Measurements from ENCODE around the gene KATNIP. TPM values are rescaled to one million over a fixed set of nuclear protein-coding genes. Genes with fewer than 3 reads are reported as not detected.
A peak's percentile ranks its signal among the peaks of the same experiment; 100 is the strongest.

The KATNIP gene
- 10 to 100 TPM in 1 of 2 experiments, 1 to 10 TPM in 1; 9.6 to 11.5 TPM for total RNA-seq

DNA sequence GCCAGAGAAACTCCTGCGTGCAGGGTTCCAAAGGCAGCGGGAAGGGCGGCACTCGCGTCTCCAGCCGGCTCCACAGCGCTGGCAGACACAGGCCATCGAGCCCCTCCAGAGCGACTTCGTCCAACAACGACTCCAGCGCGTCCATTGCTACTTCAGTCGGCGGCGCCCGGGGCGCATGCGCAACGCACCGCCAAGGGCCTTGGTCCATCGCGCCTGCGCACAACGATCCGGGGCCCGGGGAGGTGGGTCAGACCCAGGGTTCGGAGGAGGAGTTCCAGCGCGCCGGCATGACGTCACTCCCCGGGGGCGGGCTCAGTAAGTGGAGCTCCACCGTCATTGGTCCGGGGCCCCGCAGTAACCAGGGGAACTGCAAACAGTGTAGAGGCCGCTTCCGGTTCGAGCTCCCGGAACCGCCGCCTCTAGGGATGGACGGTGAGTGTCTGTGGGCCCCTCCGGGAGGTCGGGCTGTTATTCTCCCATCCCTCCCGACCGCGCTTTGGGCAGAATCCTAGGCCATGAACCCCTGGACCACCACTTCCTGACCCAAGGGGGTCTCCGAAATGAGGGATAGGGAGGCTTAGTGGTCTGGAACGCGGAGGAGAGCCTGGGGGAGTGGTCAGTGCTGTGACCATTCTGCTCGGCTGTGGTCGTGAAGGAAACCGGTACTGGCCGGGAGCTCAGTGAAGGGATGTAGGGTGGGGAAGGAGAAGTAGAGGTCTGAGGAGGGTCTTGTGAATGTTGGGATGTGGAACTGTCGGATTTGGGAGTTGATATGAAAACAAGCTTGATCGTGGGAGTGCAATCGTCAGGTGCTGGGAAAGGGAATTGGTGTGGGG lies at the start of gene KATNIP, which contains the start of gene GTF3C1:
Gene KATNIP, plus strand, starts transcription at position 399 of the 836 bp plus-strand sequence. Its CDS starts 27 bp downstream, at position 426.
Gene GTF3C1, minus strand, starts transcription at position 168 of the 836 bp plus-strand sequence. Its CDS starts 23 bp downstream, at position 145.
- Mint-ChIP-seq H3K9me3 (no peaks in the 10 kb centered on the region), H3K27me3 (no peaks in the 10 kb centered on the region), H3K36me3 (ENCODE audit: low read depth) (peaks cover 8% of the 10 kb centered on the region), H3K4me3 (peak within 1 kb of the TSS; percentile 92), H3K4me1 (ENCODE audit: low read depth) (peaks cover 32% of the 10 kb centered on the region), H3K27ac (peak within 1 kb of the TSS; percentile 93)
- intact Hi-C loops (cut with micrococcal nuclease), result no loop called here
- ChIA-PET POLR2A (interaction anchor here (0.6 to 1.6 kb wide), 6 partner anchors 13 to 146 kb away, joined by 3 to 6 read pairs (median 4); no protein-coding TSS in a partner anchor), CTCF (interaction anchor here (0.8 to 3.2 kb wide), 8 partner anchors 9 to 520 kb away, joined by 3 to 12 read pairs (median 4); no protein-coding TSS in a partner anchor)
- ATAC-seq (peak; percentile 99), DNase-seq (peak; percentile 100)
- no peak for TF ChIP-seq CTCF (IDR thresholded peaks at IDR 0.05)

DNA sequence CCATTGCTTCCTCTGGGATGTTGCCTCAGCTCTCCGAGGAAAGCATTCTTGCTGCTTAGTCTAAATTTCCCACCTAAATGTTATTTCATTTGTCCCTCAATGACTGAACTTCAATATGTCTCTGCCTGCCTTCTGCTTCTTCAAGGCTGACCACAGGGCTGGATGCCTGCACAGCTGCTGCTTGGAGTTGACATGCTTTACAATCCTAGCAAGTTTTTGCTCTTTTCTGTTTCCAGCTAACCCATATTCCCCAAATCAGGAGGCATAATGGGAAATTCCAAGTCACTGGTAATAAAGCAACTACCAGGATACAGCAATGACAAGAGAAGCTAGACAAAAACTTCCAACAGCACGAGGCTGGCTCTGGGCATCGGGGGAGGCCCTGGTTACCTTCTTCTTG lies 49.1 kb upstream of the KATNIP start:
- intact Hi-C loops (cut with micrococcal nuclease), result no loop called here
- no peak for DNase-seq
- ChIA-PET POLR2A (no interaction called here), CTCF (no interaction called here)
- no peaks in the 10 kb centered on the region for H3K9me3 Mint-ChIP-seq
- H3K27ac Mint-ChIP-seq, result no peak overlapping the region
- ATAC-seq, result no peak
- no peaks in the 10 kb centered on the region for H3K27me3 Mint-ChIP-seq
- TF ChIP-seq CTCF (IDR thresholded peaks at IDR 0.05), result no peak
- H3K36me3 Mint-ChIP-seq (ENCODE audit: low read depth), result peaks cover 36% of the 10 kb centered on the region
- H3K4me1 Mint-ChIP-seq (ENCODE audit: low read depth), result no peaks in the 10 kb centered on the region
- no peak overlapping the region for H3K4me3 Mint-ChIP-seq

GRCh38 chr16:27503662-27504061 lies 46.3 kb upstream of the KATNIP start:
- no peaks in the 10 kb centered on the region for H3K27me3 Mint-ChIP-seq
- ChIA-PET POLR2A (interaction anchor here (0.9 kb wide), 1 partner anchor 253 kb away, joined by 3 read pairs; no protein-coding TSS in a partner anchor), CTCF (interaction anchor here (2.7 kb wide), 1 partner anchor 12 kb away, joined by 8 read pairs; no protein-coding TSS in a partner anchor)
- ATAC-seq (no peak), DNase-seq (no peak)
- no peaks in the 10 kb centered on the region for H3K4me1 Mint-ChIP-seq (ENCODE audit: low read depth)
- no peak overlapping the region for H3K27ac Mint-ChIP-seq
- intact Hi-C loops (cut with micrococcal nuclease), result no loop called here
- H3K36me3 Mint-ChIP-seq (ENCODE audit: low read depth), result peaks cover 34% of the 10 kb centered on the region
- no peak for TF ChIP-seq CTCF (IDR thresholded peaks at IDR 0.05)
- no peak overlapping the region for H3K4me3 Mint-ChIP-seq
- no peaks in the 10 kb centered on the region for H3K9me3 Mint-ChIP-seq

DNA sequence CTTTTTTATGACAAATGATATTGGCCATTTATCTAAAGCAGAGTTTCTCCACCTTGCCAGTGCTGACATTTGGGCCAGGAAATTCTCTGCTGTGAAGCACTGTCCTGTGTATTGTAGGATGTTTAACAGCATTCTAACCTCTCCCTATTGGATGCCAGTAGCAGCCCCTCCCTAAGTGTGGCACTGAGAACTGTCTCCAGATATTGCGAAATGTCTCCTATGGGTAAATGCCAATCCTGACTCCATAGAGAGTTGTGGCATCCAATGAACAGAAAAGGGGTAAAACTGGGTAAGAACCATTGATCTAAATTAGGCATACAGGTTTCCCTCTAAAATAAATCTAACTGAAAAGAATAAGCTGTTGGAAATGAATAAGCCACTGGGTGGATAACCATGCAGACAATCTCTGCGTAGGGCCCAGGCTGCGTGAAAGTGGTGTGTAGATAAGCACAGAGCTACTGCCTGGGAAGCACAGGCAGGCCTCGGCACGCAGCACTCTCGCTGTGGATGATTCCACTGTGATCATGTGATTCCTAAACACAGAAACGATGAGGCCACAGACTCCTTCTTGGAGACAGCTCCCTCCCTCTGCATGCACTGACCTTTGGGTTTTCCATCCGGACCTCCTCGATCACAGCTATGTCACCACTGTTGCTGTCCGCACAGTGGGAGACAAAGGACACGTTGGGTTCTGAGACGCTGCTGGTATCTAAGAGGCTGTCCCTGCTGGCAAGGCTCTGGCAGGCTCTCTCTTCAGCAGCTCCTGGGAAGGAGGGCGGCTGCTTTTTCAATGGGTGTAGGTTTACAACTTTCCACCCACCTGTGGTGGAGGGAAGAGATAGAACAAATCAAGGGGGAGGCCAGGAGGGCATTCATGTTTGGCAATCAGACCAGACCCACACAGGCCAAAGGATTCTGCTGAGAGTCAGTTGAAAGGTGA lies 44.4 kb upstream of the KATNIP start:
- H3K4me3 Mint-ChIP-seq, result no peak overlapping the region
- ATAC-seq (no peak), DNase-seq (no peak)
- TF ChIP-seq CTCF (IDR thresholded peaks at IDR 0.05), result no peak
- POLR2A ChIA-PET, result no interaction called here
- no peak overlapping the region for H3K27ac Mint-ChIP-seq
- intact Hi-C loops (cut with micrococcal nuclease), result no loop called here
- no peaks in the 10 kb centered on the region for H3K9me3 Mint-ChIP-seq
- H3K4me1 Mint-ChIP-seq (ENCODE audit: low read depth), result no peaks in the 10 kb centered on the region
- CTCF ChIA-PET, result no interaction called here
- H3K27me3 Mint-ChIP-seq, result no peaks in the 10 kb centered on the region
- H3K36me3 Mint-ChIP-seq (ENCODE audit: low read depth), result peaks cover 31% of the 10 kb centered on the region
